HG03520 (cell line): Measurements from ENCODE around the gene RGS19.
A peak's percentile ranks its signal among the peaks of the same experiment; 100 is the strongest.

Source experiments
- ATAC-seq: cut with Tn5 transposase; IDR thresholded peaks from one replicate; pipeline ENCODE4 v1.9.1; 2021; ENCODE audit warnings: mild to moderate bottlenecking, moderate library complexity; ENCODE audit not compliant: unreplicated experiment

RGS19 gene

DNA sequence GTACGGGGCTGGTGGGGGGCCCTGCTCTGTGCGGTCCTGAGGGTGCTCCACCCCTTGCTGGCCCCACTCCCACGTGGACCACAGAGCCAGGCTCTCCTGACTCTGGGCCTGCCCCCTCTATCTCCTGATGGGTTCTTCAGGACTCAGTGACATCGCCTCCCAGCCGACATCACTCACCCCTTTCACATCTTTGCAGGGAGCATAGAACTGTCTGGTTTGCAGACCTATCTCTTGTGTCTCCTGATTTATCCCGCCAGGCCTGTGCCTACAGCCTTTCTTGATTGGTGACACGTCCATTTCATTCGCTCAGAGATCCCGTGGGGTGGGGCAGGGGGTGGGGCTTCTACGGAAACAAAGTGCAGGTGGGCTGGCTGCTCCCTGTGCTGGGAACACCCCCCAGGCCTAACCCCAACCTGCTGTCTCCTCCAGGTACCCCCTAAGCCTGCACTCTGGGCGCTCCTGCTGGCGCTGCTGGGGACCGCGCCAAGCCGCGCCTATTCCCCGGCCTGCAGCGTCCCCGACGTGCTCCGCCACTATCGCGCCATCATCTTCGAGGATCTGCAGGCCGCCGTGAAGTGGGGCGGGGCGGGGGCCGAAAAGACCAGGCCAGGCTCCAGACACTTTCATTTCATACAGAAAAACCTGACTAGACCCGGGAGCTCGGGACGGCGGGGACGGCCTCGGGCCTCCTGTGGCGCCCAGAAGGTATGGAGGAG lies 41.7 kb downstream of the RGS19 start:
- ATAC-seq: peak; percentile 7

DNA sequence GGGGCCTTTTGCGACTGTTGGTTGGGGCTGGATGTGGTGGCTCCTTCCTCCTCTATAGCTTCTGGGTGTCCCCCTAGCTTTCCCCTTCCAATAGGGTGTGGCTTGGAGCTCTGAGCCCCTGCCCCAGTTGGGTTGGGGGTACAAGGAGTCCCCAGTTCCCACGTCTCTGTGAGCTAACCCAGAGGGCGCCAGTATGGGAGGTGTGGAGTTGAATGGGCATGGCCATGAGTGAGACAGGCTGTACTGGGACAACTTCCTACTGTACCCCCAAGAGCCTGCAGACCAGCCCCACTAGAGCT lies 42.2 kb downstream of the RGS19 start:
- no peak for ATAC-seq

DNA sequence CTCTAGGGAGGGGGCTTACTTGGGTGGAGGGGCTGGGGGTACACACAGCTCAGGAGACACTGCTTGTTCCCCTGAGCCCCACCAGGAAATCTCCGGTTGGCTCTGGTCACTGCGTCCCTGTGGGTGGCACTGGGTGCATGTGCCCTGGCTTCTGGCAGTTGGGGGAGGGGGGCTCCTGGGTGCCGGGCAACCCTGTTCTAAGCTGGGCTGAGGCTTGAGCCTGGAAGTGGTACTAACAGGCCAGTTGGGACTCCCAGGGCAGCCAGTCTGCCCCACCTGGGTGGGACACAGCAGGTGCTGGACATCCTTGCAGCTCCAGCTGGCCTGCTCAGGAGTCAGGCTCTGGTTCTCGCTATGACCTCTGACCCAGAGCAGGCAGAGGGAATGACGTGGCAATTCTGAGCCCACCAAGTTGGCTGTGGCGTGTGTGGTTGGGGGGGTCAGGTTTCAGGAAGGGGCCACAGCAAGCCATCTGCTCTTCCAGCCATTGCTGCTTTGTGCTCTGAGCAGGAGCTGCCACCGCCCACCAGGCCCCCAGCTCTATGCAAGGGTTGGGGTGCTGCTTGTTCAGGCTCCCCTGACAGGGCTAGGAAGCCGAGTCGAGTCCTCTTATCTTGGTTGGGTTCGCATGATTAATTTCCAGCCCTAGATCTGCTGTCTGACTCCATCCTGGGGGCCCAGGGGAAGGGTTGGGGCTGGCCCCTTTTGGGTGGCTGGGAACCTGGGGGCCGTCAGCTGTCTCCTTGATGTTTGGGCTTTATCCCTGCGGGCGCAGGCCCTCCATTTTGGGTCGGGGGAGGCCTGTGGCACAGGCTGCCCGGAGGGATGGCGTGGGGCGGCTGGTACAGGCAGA lies 42.7 kb downstream of the RGS19 start:
- no peak for ATAC-seq

DNA sequence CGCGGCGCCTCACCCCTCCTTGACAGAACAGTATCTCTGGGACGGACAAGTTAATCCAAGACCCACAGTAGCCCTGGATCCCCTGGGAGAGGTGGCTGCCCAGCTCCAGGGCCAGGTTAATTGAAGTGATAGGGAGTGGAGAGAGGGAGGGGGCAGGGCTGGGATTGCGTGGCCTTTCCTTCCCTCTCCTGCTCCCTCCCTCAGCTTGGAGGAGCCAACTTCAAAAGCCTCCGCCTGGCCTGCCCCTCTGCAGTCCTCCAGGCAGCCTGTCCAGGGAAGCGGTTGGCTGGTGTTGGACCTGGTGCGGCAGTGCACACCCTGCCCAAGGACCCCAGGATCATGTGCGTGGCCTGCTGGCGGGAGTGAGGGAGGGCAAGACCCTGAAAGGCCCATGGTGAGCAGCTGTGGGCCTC lies 43.4 kb downstream of the RGS19 start, which contains the start of gene C20orf204:
C20orf204 (plus strand) TSS at position 250 of the 413 bp plus-strand sequence; CDS start at position 392, 142 bp downstream.
- ATAC-seq: no peak

- ATAC-seq: no peak
Measured at GRCh38 chr20:64035066-64035932, 44.0 kb downstream of the RGS19 start.

GRCh38 chr20:64033981-64034493 lies 45.3 kb downstream of the RGS19 start:
- ATAC-seq: no peak

DNA sequence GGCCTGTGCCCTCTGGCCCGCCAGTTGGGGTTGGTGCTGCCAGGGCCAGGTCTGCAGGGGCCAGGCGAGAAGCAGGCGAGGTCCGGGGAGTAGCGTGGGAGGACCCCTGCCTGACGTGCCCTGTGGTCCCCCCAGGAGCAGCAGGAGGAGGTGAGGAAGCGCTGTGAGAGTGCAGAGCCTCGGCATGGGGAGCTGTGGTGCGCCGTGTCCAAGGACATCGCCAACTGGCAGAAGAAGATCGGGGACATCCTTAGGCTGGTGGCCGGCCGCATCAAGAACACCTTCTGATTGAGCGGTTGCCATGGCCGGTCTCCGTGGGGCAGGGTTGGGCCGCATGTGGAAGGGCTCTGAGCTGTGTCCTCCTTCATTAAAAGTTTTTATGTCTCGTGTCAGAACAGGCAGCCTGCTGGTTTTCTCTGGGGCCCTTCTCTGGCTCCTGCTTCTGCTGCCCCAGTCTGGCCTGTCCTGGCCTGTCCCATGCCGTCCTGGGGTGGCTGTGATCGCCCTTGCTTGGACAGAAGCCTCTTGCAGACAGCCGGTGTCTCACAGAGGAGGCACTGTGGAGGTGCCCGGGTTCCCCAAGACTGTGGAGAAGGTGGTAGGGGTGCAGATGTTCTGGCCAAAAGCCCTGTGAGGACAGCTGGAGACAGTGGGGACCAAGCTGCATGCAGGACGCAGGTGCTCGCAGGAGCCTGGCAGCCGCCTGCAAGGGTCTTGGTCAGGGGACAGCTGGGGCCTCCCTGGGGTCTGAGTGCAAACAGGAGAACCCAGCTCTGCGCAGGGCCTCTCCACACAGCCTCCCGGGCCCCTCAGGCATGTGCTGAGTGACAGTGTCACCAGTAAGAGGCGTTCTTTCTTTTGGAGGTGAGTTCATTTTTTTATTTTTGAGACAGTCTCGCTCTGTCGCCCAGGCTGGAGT lies 46.4 kb downstream of the RGS19 start:
- no peak for ATAC-seq

- ATAC-seq: no peak
Measured at GRCh38 chr20:64031822-64032314, 47.5 kb downstream of the RGS19 start.

- no peak for ATAC-seq
Measured at GRCh38 chr20:64030371-64031134, 48.8 kb downstream of the RGS19 start.

GRCh38 chr20:64029293-64030117 lies 49.8 kb downstream of the RGS19 start:
- no peak for ATAC-seq

DNA sequence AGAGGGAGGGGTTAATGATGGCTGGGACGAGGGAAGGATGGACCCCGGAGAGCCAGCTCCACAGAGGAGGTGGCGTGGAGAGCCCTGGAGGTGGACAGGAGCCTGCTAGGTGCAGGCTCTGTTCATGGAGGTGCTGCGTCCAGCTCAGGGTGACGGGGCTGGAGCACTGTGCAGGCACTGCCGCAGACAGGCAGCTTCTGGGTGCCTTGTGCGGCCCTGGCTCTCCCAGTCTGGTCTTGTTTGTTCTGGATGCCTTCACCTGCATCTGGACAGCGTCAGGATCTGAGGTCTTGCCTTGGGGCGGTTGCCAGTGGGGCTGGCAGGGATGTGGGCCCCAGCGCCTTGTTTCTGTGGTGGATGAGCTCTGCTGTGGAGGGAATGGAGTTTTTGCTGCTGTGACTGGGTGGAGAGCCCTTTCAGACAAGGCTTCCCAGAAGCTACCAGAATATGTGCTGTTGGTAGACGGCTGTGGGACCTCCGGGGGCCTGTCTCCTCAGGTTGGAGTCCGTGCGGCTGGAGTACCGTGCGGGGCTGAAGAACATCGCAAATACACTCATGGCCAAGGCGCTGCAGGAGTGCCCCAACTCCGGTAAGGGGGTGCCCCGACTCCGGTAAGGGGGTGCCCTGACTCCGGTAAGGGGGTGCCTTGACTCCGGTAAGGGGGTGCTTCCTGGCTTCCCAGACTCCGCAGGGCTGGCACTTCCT lies 51.2 kb downstream of the RGS19 start:
- no peak for ATAC-seq

DNA sequence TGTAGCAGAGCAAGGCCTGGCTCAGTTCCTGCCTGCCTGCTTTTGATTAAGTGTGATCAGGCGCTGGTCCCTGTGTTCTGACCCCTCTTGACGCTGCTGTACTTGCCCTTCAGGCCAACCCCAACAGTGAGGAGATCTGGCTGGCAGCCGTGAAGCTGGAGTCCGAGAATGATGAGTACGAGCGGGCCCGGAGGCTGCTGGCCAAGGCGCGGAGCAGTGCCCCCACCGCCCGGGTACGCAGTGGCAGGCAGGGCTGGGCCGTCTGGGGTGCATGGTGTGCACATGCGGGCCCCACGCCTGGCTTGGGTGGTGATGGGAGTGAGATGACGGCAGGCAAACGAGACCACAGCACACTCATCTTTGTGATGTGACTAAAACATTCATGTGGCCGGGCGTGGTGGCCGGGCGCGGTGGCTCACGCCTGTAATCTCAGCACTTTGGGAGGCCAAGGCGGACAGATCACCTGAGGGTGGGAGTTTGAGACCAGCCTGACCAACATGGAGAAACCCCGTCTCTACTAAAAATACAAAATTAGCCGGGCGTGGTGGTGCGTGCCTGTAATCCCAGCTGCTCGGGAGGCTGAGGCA lies 53.4 kb downstream of the RGS19 start:
- no peak for ATAC-seq

DNA sequence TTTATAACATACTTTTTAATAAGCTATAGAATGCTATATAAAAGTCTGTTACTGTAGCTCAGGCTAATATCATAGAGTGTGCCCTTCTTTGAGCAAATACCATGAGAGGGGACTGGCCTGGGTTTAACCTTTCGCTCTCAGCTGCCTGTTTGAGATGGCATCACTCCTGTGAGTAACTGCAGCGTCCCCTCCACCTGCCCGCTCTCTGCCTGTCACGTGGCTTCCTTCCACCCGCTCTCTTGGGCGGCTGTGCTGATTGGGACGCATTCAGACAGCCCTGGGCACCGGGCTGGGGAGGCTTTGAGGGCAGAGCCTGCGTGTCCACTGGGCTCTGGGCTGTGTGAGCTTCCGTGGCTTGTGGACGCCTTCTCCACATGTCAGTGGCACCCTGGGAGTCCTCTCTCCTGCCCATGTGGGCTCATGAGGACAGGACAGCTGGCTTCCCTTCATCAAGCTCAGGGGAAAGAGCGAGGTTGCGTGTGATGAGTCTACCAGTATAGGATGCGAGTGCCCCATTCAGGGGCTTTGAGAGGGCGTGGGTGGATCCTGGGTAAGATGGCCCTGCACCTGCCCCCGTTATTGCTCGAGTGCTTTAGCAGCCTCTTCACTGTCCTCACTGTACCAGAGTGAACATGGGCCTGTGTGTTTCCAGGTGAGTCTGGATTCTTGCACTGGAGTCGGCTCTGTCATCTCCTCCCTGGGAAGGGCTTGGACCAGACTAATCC lies 54.1 kb downstream of the RGS19 start:
- ATAC-seq: no peak

DNA sequence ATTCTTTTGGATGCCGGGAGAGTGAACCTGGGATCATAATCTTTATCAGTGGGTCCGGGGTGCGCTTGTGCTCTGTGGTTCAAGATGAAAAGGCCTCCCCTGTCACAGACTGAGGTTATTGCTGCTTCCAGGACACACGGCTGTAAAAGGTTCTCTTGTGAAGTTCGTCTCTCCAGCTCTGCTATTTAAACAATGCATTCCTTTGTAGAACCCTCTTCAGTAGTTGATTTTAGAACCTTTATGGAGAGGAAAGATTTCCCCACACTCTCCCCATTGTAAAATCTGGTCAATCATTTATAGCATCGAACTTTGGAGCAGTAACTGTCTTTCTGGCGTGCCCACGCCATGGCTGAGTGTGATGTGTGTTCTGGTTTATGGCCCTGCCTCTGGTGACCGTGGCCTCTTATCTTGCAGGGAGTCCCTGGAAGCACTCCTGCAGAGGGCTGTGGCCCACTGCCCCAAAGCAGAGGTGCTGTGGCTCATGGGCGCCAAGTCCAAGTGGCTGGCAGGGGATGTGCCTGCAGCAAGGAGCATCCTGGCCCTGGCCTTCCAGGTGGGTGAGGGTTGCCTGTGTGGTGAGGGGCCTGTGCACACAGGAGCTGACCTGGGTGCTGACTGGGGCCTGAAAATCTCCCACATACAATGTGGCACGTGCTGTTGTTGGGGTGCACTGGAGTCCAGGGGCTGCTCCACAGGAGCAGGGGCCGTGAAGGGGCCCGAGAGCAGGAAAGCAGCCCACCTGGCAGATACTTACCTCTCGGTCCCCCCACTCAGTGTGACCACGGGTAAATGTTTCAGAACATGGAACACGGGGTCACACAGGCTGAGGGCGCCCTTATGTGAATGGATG lies 55.0 kb downstream of the RGS19 start:
- ATAC-seq: no peak

GRCh38 chr20:64023361-64024140 lies 55.8 kb downstream of the RGS19 start:
- no peak for ATAC-seq
